Activated gamma-delta T cell treated with Interleukin-2 at 50 U/mL for 16 hours (primary cell): Measurements from ENCODE around the gene THSD7A.

Experiments used
- DNase-seq: peaks from one replicate; pipeline ENCODE4 v3.0.0-alpha.2; 2020

Gene THSD7A

GRCh38 chr7:11701829-11702560 lies 130.0 kb downstream of the THSD7A start:
- no peak for DNase-seq

GRCh38 chr7:11699666-11700065 lies 132.3 kb downstream of the THSD7A start:
- no peak for DNase-seq

GRCh38 chr7:11698384-11698871 lies 133.6 kb downstream of the THSD7A start:
- no peak for DNase-seq

DNA sequence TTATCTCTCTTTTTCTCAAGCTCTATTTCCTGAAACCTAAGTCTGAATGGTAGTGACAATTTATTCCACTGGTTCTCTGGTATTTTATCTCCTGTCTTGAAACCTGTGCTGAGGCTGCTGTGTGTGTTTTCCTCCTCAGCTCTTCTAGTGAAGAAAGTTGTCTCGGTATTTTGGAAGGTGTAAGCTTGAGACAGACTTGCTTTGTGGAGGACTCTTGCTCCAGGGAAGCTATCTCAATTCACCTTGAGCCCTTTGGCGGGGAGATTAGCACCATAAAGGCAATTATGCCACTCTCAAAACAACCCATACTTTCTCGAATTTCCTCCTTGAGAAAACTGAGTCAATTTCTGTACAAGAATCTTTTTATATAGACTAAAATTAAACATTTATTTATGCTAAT lies 141.6 kb downstream of the THSD7A start:
- no peak for DNase-seq

DNA sequence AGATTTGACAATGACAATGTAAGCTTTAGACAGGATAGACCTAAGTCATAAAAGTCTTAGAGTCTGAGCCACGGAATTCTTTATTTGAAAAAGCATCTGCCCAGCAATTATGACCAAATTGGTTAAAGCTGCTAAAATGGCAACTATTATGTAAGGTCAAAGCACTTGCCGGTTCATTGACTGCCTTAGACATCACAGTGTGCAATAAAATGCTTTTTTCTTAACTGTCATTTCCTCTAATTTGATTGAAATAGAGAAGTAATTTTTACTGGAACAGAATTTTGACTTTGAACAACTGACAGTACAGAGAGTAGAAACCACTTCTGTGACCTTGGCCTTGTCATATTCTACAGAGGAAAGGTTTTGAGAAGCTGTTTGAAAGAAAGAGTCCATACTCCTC lies 142.9 kb downstream of the THSD7A start:
- DNase-seq: no peak

DNA sequence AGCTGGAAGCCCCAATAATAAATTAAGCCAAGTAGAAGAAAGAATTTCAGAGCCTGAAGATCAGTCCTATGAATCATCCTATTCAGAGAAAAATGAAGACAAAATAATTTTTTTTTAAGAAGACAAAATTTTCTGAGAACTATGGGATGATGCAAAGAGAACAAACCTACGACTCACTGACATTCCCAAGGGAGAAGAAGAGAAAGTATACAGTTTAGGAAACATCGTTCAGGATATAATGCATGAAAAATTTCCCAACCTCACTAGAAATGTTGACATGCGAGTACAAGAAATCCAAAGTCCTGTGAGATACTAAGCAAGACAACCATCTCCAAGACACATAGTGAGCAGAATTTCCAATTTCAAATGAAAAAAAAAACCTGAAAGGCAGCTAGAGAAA lies 150.5 kb downstream of the THSD7A start:
- no peak for DNase-seq

GRCh38 chr7:11675163-11675562 lies 156.8 kb downstream of the THSD7A start:
- DNase-seq: no peak

DNA sequence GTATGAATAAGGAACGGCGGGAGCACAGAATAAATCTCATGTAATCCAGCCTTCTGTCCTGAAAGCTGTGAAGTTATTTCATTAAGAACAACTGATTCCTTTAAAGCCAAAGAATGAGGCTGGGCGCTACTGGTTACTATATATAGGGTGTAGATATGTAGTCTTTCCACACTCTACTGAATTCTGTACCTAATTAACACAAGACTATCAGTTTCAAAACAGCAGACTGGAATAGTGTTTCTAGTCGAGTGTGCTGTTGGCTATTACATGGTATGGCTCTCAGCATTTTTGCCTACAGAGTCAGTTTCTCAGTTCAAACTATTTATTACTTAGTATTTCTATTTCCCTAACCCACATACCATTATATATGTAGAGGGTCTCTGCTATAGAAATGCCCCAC lies 163.3 kb downstream of the THSD7A start:
- no peak for DNase-seq

DNA sequence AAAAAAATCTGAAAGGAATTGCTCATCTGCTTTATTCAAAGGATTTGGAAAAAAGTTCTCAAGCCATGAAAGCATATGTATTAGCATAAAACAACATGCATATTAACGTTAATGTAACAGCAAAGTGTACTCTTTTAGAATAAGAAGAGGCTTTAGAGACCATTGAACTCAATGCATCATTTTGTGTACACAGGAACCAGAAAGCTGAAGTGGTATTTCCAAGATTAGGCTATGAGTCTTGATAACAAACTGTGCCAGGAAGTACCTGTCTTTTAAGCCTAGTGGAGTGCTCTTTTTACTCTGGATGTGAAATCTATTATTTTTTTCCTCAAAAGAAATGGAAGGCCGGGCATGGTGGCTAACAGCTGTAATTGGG lies 164.2 kb downstream of the THSD7A start:
- no peak for DNase-seq

DNA sequence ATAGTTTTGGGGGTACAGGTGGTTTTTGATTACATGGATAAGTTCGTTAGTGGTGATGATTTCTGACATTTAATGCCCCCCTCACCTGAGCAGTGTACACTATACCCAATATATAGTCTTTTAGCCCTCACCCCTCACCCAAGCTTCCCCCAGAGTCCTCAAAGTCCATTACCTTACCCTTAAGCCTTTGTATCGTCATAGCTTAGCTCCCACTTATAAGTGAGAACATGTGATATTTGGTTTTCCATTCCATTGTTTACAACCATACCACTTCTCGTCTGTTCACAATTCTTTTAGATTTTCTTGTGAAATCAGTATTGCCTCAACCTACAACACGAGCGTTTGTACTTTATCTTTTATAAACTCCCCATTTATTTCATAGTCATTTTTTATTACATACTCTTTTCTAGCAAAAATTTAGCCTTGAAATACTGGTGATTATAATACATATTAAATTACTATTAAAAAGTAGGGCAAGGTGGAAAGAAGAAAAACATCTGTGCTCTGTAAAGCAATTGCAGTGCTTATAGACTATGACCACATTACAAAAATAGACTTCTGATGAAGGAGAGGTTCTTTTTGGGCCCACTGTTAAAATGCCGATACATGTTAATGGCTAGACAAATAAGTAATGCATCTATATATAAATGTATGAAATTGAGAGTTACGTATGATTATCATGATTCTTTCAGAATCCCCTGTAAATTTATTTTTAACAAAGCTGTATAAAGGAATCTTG lies 164.8 kb downstream of the THSD7A start:
- no peak for DNase-seq

DNA sequence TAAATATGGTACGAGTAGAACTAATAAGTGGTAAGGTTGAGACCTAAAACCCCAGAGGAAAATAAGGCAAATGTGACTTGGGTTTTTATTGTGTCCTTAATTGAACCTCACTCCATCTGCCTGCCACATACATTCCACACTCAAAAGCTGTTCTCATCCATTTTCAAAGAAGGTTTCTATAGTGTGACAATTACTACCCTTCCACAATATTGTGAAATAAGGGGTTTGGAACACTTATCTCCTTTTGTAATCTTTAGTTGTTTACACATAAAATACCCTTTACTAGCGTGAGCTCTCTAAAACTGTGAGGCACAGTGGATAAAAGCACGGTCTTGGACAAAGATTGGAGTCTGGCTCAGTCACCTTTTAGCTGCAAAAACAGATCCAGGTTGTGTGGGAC lies 166.6 kb downstream of the THSD7A start:
- DNase-seq: no peak

DNA sequence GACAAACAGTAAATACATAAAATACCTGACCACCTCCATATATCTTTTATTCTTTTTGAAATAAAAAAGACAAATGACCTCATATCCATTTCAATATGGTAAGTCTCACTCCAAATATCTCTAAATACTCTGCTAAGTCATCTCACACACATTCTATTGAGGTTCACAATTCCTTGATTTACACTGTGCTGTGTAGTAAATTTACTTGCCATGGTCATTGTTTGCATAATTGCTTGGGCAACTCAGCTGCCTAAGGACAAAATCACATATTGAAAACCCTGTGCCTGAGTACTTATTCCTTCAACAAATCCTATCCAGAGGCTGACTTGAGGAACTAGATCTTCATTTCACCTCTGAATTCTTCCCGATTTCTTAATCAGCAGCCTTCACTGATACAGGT lies 176.4 kb downstream of the THSD7A start:
- DNase-seq: no peak

DNA sequence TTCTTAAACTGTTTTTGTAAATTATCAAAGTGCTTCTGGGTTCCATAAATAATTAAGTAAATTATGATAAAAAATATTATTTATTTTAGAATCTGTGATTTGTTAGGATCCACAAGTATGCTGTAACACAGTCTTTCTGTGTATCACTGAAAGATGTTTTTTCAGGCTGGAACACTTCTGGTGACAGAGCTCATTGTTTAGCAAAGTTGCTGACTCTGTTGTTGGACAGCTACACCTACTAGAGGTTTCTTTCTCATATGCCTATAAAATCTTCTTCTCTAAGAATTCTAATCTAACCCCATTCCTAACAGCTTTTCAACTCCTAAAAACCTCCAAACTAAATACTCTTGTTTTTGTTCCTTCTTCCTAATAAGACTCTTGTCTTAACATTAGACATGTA lies 176.8 kb downstream of the THSD7A start:
- no peak for DNase-seq

GRCh38 chr7:11650500-11650899 lies 181.5 kb downstream of the THSD7A start:
- no peak for DNase-seq

GRCh38 chr7:11650030-11650429 lies 182.0 kb downstream of the THSD7A start:
- no peak for DNase-seq

GRCh38 chr7:11648980-11649379 lies 183.0 kb downstream of the THSD7A start:
- no peak for DNase-seq

GRCh38 chr7:11648101-11648500 lies 183.9 kb downstream of the THSD7A start:
- DNase-seq: no peak

- DNase-seq: no peak
Observed at GRCh38 chr7:11642841-11643240, 189.2 kb downstream of the THSD7A start.

- DNase-seq: no peak
Observed at GRCh38 chr7:11642276-11642675, 189.7 kb downstream of the THSD7A start.

- DNase-seq: no peak
Observed at GRCh38 chr7:11638011-11638774, 193.8 kb downstream of the THSD7A start.

GRCh38 chr7:11636274-11636673 lies 195.7 kb downstream of the THSD7A start:
- no peak for DNase-seq

- DNase-seq: no peak
Observed at GRCh38 chr7:11633310-11633709, 198.7 kb downstream of the THSD7A start.

GRCh38 chr7:11630355-11630754 lies 201.6 kb downstream of the THSD7A start:
- no peak for DNase-seq

- DNase-seq: no peak
Observed at GRCh38 chr7:11625669-11626068, 206.3 kb downstream of the THSD7A start.
